Measurements from ENCODE around the gene KRABD2.

KRABD2 gene

GRCh38 chr17:8366231-8366630 is 10.3 kb downstream of the KRABD2 start:
- H3K9me3 Mint-ChIP-seq: no peaks in the 10 kb centered on the region
- H3K27ac Mint-ChIP-seq: peak overlapping the region; percentile 81
- H3K4me1 Mint-ChIP-seq (ENCODE audit: low read depth): peaks cover 34% of the 10 kb centered on the region
- TF ChIP-seq, protein P1, sequence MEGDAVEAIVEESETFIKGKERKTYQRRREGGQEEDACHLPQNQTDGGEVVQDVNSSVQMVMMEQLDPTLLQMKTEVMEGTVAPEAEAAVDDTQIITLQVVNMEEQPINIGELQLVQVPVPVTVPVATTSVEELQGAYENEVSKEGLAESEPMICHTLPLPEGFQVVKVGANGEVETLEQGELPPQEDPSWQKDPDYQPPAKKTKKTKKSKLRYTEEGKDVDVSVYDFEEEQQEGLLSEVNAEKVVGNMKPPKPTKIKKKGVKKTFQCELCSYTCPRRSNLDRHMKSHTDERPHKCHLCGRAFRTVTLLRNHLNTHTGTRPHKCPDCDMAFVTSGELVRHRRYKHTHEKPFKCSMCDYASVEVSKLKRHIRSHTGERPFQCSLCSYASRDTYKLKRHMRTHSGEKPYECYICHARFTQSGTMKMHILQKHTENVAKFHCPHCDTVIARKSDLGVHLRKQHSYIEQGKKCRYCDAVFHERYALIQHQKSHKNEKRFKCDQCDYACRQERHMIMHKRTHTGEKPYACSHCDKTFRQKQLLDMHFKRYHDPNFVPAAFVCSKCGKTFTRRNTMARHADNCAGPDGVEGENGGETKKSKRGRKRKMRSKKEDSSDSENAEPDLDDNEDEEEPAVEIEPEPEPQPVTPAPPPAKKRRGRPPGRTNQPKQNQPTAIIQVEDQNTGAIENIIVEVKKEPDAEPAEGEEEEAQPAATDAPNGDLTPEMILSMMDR (IDR thresholded peaks at IDR 0.05): no peak
- no peaks in the 10 kb centered on the region for H3K27me3 Mint-ChIP-seq (ENCODE audit: insufficient read depth)
- peak overlapping the region; percentile 33; the same call in 1 of the 2 replicates for H3K4me3 Mint-ChIP-seq
- H3K36me3 Mint-ChIP-seq (ENCODE audit: low read depth): peaks cover 17% of the 10 kb centered on the region
- DNase-seq: peak; percentile 75

DNA sequence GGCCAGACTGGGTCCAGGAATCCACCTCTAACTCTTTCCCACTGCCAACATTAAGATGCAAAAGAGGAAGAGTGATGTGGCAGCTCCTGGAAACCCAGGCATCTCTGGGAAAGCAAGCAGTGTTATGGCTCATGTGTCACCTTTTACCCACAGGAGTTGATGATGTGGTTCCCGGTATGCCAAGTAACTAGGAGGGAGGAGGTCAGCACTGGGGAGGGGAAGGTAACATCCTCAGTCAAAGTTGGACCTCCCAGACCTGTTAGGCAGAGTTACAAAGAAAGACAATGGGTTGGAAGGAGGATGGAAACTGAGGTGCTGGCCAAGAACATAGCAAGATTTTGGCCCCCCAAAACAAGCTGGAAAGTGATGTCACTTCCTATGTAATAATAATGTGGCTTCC is 11.4 kb downstream of the KRABD2 start:
- H3K27ac Mint-ChIP-seq: peak overlapping the region; percentile 46
- H3K27me3 Mint-ChIP-seq (ENCODE audit: insufficient read depth): no peaks in the 10 kb centered on the region
- no peak for DNase-seq
- TF ChIP-seq, protein P1 (IDR thresholded peaks at IDR 0.05): no peak
- peaks cover 45% of the 10 kb centered on the region for H3K4me1 Mint-ChIP-seq (ENCODE audit: low read depth)
- peak overlapping the region; percentile 15; the same call in 1 of the 2 replicates for H3K4me3 Mint-ChIP-seq
- no peaks in the 10 kb centered on the region for H3K9me3 Mint-ChIP-seq
- peaks cover 15% of the 10 kb centered on the region for H3K36me3 Mint-ChIP-seq (ENCODE audit: low read depth)

DNA sequence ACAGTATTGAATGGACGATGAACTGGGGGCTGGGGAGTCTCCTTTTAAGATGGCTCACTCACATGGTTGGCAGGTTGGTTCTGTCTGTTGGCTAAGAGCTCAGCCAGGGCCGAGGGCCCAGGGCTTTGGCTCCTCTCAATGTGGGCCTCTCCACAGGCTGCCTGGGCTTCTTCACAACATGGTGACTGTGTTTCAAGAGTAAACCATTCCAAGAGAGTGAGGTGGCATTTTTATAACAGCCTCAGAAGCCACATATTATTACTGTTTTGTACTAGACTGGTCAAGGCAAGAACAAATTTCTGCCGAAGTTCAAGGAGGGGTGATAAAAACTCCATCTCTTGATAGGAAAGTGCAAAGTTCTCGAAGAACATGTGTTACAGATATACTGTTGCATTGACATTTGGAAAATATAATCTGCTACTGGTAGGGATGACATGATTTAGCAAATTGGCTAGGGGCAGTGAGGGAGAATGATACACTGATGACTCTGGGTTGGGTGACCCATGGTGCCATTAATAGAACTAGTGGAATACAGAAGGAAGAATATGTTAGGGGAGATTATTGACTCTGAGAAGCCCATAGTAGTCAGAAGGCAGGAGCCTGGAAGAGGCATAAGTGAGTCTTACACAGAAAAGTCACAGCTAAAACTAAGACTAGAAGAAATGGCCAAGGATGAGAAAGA is 13.7 kb downstream of the KRABD2 start:
- Mint-ChIP-seq H3K4me3 (no peak overlapping the region), H3K27ac (peak overlapping the region; percentile 80), H3K36me3 (ENCODE audit: low read depth) (no peaks in the 10 kb centered on the region), H3K4me1 (ENCODE audit: low read depth) (peaks cover 55% of the 10 kb centered on the region), H3K9me3 (no peaks in the 10 kb centered on the region), H3K27me3 (ENCODE audit: insufficient read depth) (no peaks in the 10 kb centered on the region; the same call in 1 of the 2 replicates)
- TF ChIP-seq, protein P1 (IDR thresholded peaks at IDR 0.05): no peak
- DNase-seq: peak; percentile 58

DNA sequence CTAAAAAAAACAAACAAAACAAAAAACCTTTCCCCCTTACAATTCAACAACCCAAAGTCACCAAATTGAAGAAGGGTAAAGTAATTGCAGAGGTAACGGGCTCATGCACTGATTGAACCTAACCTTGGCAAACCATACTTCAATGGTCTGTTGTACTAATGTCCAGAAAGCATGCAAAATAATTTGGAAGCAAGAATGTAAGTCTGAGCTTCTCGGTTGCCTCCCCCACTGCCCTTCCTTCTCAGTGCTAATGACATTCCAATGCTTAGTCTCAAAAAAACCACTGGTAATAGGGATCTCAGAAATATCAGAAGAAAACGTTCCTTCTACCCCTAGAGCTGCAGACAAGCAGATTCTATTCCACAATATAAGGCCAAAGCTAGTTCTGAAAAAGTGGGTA is 15.8 kb downstream of the KRABD2 start:
- no peaks in the 10 kb centered on the region for H3K36me3 Mint-ChIP-seq (ENCODE audit: low read depth)
- no peaks in the 10 kb centered on the region for H3K9me3 Mint-ChIP-seq
- peaks cover 44% of the 10 kb centered on the region for H3K4me1 Mint-ChIP-seq (ENCODE audit: low read depth)
- H3K27ac Mint-ChIP-seq: no peak overlapping the region
- peaks cover 2% of the 10 kb centered on the region; the same call in 1 of the 2 replicates for H3K27me3 Mint-ChIP-seq (ENCODE audit: insufficient read depth)
- TF ChIP-seq, protein P1 (IDR thresholded peaks at IDR 0.05): no peak
- no peak overlapping the region for H3K4me3 Mint-ChIP-seq
- no peak for DNase-seq

GRCh38 chr17:8360260-8360659 is 16.2 kb downstream of the KRABD2 start:
- no peak for DNase-seq
- TF ChIP-seq, protein P1 (IDR thresholded peaks at IDR 0.05): no peak
- Mint-ChIP-seq H3K27me3 (ENCODE audit: insufficient read depth) (peaks cover 2% of the 10 kb centered on the region; the same call in 1 of the 2 replicates), H3K4me1 (ENCODE audit: low read depth) (peaks cover 39% of the 10 kb centered on the region), H3K27ac (no peak overlapping the region), H3K36me3 (ENCODE audit: low read depth) (no peaks in the 10 kb centered on the region), H3K4me3 (peak overlapping the region; percentile 71; the same call in 1 of the 2 replicates), H3K9me3 (no peaks in the 10 kb centered on the region)

All from HFFc6 (cell line).